Mesendoderm (in vitro differentiated cells): ENCODE results near the gene PIF1.

Experiments
- DNase-seq: peaks from one replicate; pipeline ENCODE4 v3.0.0; 2013
- H2AK5ac ChIP-seq: 2 replicates; pipeline ENCODE4 v1.6.1; 2013; ENCODE audit warnings: low read length, inconsistent platforms
- H2BK120ac ChIP-seq: 2 replicates; pipeline ENCODE4 v1.6.1; 2013; ENCODE audit warnings: low read depth, mild to moderate bottlenecking, low read length, moderate library complexity, mixed read lengths
- H2BK15ac ChIP-seq: replicated peaks from 2 replicates; pipeline ENCODE4 v1.6.1; 2013; ENCODE audit warnings: low read depth, mild to moderate bottlenecking, moderate library complexity
- H2BK5ac ChIP-seq: 2 replicates; pipeline ENCODE4 v1.6.1; 2013; ENCODE audit warnings: low read length, inconsistent platforms
- H3K18ac ChIP-seq: 2 replicates; pipeline ENCODE4 v1.6.1; 2013; ENCODE audit warnings: mild to moderate bottlenecking, low read length, mixed read lengths
- H3K23ac ChIP-seq: one replicate; pipeline ENCODE4 v1.6.1; 2013; ENCODE audit warnings: low read length
- H3K27ac ChIP-seq: 2 replicates; pipeline ENCODE4 v1.5.1; 2013; ENCODE audit warnings: low read depth, mild to moderate bottlenecking, inconsistent platforms, low read length, moderate library complexity
- H3K27me3 ChIP-seq: 2 replicates; pipeline ENCODE4 v1.6.1; 2013; ENCODE audit warnings: low read length, control low read depth, mild to moderate bottlenecking, inconsistent platforms; ENCODE audit not compliant: insufficient read depth, poor library complexity
- H3K36me3 ChIP-seq: 2 replicates; pipeline ENCODE4 v1.6.1; 2013; ENCODE audit warnings: low read length, inconsistent platforms; ENCODE audit not compliant: control insufficient read depth, insufficient read depth
- H3K4ac ChIP-seq: one replicate; pipeline ENCODE4 v1.6.1; 2013; ENCODE audit warnings: low read depth, mild to moderate bottlenecking, low read length, moderate library complexity
- H3K4me1 ChIP-seq: 2 replicates; pipeline ENCODE4 v1.6.1; 2013; ENCODE audit warnings: low read depth, low read length, inconsistent platforms; ENCODE audit not compliant: control insufficient read depth
- H3K4me2 ChIP-seq: 2 replicates; pipeline ENCODE4 v1.6.1; 2013; ENCODE audit warnings: low read length
- H3K4me3 ChIP-seq: 2 replicates; pipeline ENCODE4 v1.5.1; 2013; ENCODE audit warnings: mild to moderate bottlenecking, low read length
- H3K56ac ChIP-seq: one replicate; pipeline ENCODE4 v1.6.1; 2013; ENCODE audit warnings: low read length
- H3K79me1 ChIP-seq: 2 replicates; pipeline ENCODE4 v1.6.1; 2013; ENCODE audit warnings: low read length, inconsistent platforms
- H3K79me2 ChIP-seq: 2 replicates; pipeline ENCODE4 v1.6.1; 2013; ENCODE audit warnings: mild to moderate bottlenecking, low read length; ENCODE audit not compliant: control insufficient read depth, insufficient read depth
- H3K9ac ChIP-seq: 2 replicates; pipeline ENCODE4 v1.6.1; 2013; ENCODE audit warnings: low read length, inconsistent platforms
- H4K5ac ChIP-seq: one replicate; pipeline ENCODE4 v1.6.1; 2013; ENCODE audit warnings: low read length
- H4K8ac ChIP-seq: one replicate; pipeline ENCODE4 v1.6.1; 2013; ENCODE audit warnings: low read depth, mild to moderate bottlenecking, control low read depth, low read length, moderate library complexity
- WGBS: extraction: QIAGEN DNeasy Blood & Tissue Kit; methylation state at CpG from one replicate; pipeline ENCODE4 v1.1.7; 2013; ENCODE audit warnings: low lambda C conversion rate, missing lambda C conversion rate; ENCODE audit not compliant: insufficient coverage; ENCODE audit errors: extremely low coverage; 5-methylcytosine and 5-hydroxymethylcytosine counted together

PIF1 gene

DNA sequence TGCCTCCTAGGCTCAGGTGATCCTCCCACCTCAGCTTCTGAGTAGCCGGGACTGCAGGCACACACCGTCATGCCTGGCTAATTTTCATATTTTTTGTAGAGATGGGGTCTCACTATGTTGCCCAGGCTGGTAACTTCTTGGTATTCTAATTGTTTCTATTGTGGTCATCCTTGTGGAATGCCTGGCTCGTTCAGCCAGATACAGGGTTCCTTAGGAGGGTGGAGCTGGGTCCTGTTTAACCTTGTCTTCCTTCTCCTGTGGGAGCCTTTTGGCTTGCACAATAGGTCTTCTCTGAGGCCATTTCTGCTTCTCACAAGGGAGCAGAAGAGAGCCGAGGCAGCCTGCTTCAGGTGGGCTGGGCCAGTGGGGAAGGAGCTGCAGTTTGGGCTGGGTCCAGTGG lies 32.0 kb upstream of the PIF1 start:
- DNase-seq, result peak; percentile 63

DNA sequence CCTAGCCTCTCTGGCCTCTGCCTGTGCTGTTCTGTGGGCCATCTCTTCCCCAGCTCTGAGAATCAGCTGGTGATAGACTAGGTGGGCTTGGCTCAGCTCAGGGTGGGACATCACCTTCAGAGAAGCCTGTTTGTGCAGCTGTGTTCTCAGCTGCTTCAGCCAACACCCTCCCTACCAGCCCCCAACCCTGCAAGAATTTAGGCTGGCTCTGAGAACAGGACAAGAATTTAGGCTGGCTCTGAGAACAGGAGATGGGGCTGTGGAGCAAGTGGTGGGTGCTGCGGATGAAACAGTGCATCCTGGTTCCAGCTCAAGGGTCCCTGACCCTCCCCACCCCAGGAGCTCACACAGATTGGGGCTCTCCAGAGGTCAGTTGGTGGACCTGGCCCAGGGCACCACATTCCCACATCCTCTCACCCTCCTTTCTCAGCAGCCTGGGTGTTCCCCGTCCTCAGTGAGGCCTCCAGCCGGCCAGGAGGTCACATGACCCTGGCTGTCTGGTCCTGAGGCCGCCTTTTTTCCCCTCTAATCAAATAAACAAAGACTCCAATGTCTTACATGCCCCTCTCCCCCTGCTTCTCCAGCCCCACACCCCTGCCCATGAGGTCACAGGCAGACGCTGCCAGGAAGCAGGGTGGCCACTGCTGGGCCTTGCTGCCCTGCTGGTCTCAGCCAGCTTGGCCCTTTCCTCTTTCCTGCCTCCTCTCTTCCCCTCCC lies 31.1 kb upstream of the PIF1 start:
- peak overlapping the region; percentile 15 for H3K27ac ChIP-seq

More for the DNA sequence above, 32.0 kb upstream of the PIF1 start:
- H3K9ac ChIP-seq, result no peak overlapping the region
- H3K18ac ChIP-seq, result no peak overlapping the region
- no peak overlapping the region for H2AK5ac ChIP-seq
- no peak overlapping the region for H2BK5ac ChIP-seq
- no peak overlapping the region for H3K56ac ChIP-seq
- H2BK120ac ChIP-seq, result no peak overlapping the region
- H3K4ac ChIP-seq, result no peak overlapping the region
- H3K36me3 ChIP-seq, result peaks cover 2% of the 10 kb centered on the region
- no peak overlapping the region for H3K4me2 ChIP-seq
- no peak overlapping the region for H4K8ac ChIP-seq
- H3K79me2 ChIP-seq, result peaks cover 21% of the 10 kb centered on the region
- no peaks in the 10 kb centered on the region for H3K27me3 ChIP-seq
- H3K23ac ChIP-seq, result no peak overlapping the region
- no peak overlapping the region for H3K27ac ChIP-seq
- H3K4me3 ChIP-seq, result no peak overlapping the region
- no peak overlapping the region for H2BK15ac ChIP-seq
- peaks cover 20% of the 10 kb centered on the region for H3K79me1 ChIP-seq
- WGBS, result no CpG with 5 or more reads among the region's 4 CpGs
- H3K4me1 ChIP-seq, result peaks cover 8% of the 10 kb centered on the region
- H4K5ac ChIP-seq, result no peak overlapping the region

DNA sequence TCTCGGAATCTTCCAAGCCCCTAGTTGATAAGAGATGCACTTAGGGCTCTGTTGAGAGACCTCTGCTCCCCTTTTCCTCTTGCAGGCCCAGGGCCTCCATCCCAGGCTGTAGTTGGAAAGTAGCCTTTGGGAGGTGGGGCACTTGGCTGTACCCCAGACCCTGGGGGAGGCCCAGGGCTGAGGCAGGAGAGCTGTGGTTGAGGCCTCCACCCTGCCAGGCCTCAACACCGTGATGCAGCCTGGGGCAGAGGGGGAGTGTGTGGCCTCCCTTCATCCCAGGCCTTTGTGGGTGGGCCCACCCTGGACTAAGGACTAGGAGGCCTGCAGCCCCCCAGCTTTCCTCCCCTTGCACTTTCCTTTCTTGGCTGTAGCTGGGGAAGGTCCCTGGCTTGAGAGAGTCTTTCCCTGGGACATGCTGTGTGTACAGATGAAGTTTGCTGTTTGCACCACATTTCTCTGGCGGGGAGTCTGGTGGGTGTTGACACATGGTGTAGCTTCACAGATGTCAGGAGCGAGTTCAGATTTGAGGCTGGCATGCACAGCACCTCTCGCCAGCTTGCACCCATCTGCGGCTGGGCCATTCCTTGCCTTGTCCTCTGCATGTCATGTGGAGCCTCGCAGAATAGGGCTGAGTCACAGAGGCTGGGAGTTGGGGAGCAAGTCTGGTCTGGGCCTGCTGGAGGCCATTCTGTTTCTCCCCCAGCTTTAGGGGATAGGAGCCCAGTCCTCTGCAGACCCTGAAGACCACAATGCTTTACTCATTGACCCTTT lies 29.9 kb upstream of the PIF1 start:
- Histone ChIP-seq H3K9ac (no peak overlapping the region), H3K4ac (no peak overlapping the region), H2BK5ac (no peak overlapping the region), H3K56ac (no peak overlapping the region), H3K4me2 (no peak overlapping the region), H3K18ac (no peak overlapping the region), H4K5ac (no peak overlapping the region), H2BK120ac (no peak overlapping the region), H3K4me1 (peaks cover 7% of the 10 kb centered on the region), H2AK5ac (no peak overlapping the region), H2BK15ac (no peak overlapping the region), H3K36me3 (peaks cover 2% of the 10 kb centered on the region), H3K79me2 (peaks cover 28% of the 10 kb centered on the region), H3K27ac (no peak overlapping the region), H3K4me3 (no peak overlapping the region), H3K23ac (no peak overlapping the region), H4K8ac (no peak overlapping the region), H3K27me3 (no peaks in the 10 kb centered on the region), H3K79me1 (peaks cover 23% of the 10 kb centered on the region)
- no peak for DNase-seq
- WGBS, result no CpG with 5 or more reads among the region's 7 CpGs

More for the DNA sequence above, 31.1 kb upstream of the PIF1 start:
- Histone ChIP-seq H3K4me3 (no peak overlapping the region), H3K4ac (no peak overlapping the region), H3K9ac (peak overlapping the region; percentile 20), H3K79me1 (peaks cover 23% of the 10 kb centered on the region), H3K18ac (no peak overlapping the region), H3K4me2 (no peak overlapping the region), H3K27me3 (no peaks in the 10 kb centered on the region), H2BK15ac (no peak overlapping the region), H3K79me2 (peaks cover 28% of the 10 kb centered on the region), H3K36me3 (peaks cover 2% of the 10 kb centered on the region), H2BK120ac (no peak overlapping the region), H2BK5ac (peak overlapping the region; percentile 13), H3K4me1 (peaks cover 7% of the 10 kb centered on the region), H4K8ac (no peak overlapping the region), H4K5ac (no peak overlapping the region), H3K23ac (no peak overlapping the region), H2AK5ac (no peak overlapping the region), H3K56ac (peak overlapping the region; percentile 57)
- no CpG with 5 or more reads among the region's 5 CpGs for WGBS
- peak; percentile 66 for DNase-seq

DNA sequence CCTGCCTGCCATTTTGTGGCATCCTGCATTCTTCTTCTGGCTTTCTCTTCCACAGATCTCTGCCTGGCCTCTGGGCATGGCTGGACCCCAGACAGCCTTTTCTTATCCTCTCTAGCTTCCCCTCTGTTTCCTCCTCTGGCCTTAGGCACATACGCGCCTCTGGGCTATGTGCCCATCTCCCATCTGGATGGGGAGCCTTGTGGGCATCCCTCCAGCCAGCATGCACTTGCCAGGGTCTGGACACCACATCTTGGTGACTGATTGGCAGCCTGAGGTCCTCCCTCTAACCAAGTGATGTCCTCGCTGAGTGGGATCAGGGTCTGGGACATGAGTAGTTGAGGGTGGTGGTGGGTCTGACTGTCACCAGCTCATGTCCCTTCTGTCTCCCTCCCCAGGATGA lies 29.1 kb upstream of the PIF1 start:
- no peak overlapping the region for H3K4me2 ChIP-seq
- no peak overlapping the region for H3K18ac ChIP-seq
- no peak overlapping the region for H2BK5ac ChIP-seq
- H3K56ac ChIP-seq, result no peak overlapping the region
- H3K27me3 ChIP-seq, result no peaks in the 10 kb centered on the region
- DNase-seq, result no peak
- no peak overlapping the region for H2AK5ac ChIP-seq
- H2BK120ac ChIP-seq, result no peak overlapping the region
- H3K4me3 ChIP-seq, result no peak overlapping the region
- no peak overlapping the region for H4K5ac ChIP-seq
- H3K79me2 ChIP-seq, result peaks cover 28% of the 10 kb centered on the region
- no peak overlapping the region for H3K27ac ChIP-seq
- no peak overlapping the region for H4K8ac ChIP-seq
- H3K9ac ChIP-seq, result no peak overlapping the region
- H3K4ac ChIP-seq, result no peak overlapping the region
- H3K23ac ChIP-seq, result no peak overlapping the region
- H3K36me3 ChIP-seq, result peaks cover 2% of the 10 kb centered on the region
- H3K4me1 ChIP-seq, result peaks cover 7% of the 10 kb centered on the region
- H3K79me1 ChIP-seq, result peaks cover 23% of the 10 kb centered on the region
- no CpG with 5 or more reads among the region's 3 CpGs for WGBS
- H2BK15ac ChIP-seq, result no peak overlapping the region

DNA sequence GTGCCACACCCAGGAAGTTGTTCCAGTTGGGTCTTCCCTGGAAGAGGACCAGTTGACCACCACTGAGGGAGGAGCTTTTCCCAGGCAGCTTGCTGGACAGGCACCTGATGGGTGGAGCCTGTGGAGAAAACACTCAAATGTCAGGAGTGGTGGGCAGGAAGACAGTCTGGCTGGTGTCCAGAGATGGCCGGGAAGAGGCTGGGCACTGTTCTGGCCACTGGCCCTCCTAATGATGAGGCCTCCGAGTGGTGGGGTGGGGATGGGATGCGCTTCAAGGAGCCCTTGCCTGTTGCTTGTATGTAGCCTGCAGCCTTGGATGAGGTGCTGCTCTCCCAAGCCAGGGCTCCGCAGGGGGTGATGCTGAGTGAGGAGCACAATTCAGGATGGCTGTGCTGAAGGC lies 28.6 kb upstream of the PIF1 start:
- no peaks in the 10 kb centered on the region for H3K27me3 ChIP-seq
- peaks cover 7% of the 10 kb centered on the region for H3K4me1 ChIP-seq
- H3K27ac ChIP-seq, result no peak overlapping the region
- H3K4me3 ChIP-seq, result no peak overlapping the region
- no peak for DNase-seq
- no peak overlapping the region for H3K56ac ChIP-seq
- H2BK5ac ChIP-seq, result no peak overlapping the region
- H3K4ac ChIP-seq, result no peak overlapping the region
- peaks cover 28% of the 10 kb centered on the region for H3K79me2 ChIP-seq
- H2AK5ac ChIP-seq, result no peak overlapping the region
- no peak overlapping the region for H2BK15ac ChIP-seq
- no peak overlapping the region for H3K4me2 ChIP-seq
- H3K9ac ChIP-seq, result no peak overlapping the region
- peaks cover 2% of the 10 kb centered on the region for H3K36me3 ChIP-seq
- no peak overlapping the region for H4K8ac ChIP-seq
- no peak overlapping the region for H3K23ac ChIP-seq
- H3K18ac ChIP-seq, result no peak overlapping the region
- no peak overlapping the region for H4K5ac ChIP-seq
- WGBS, result no CpG with 5 or more reads among the region's 4 CpGs
- no peak overlapping the region for H2BK120ac ChIP-seq
- H3K79me1 ChIP-seq, result peaks cover 23% of the 10 kb centered on the region
